Bronchus fibroblast of lung (primary cell): ENCODE results near the gene PZP. TPM values are rescaled to one million over a fixed set of nuclear protein-coding genes. Genes with fewer than 3 reads are reported as not detected.

Source experiments
- total RNA-seq: library from RNA; depleted of rRNA; stranded (reverse); fragments of >200 nt; gene quantifications from 2 replicates; pipeline ENCODE4 v1.2.3, GENCODE V29; 2015

PZP gene
- not detected in 2 replicates for total RNA-seq

GRCh38 chr12:9208229-9208628 lies at the start of gene PZP:
TSS of gene PZP (minus strand) at chr12:9208395. CDS start at chr12:9208341, 54 bp downstream.

DNA sequence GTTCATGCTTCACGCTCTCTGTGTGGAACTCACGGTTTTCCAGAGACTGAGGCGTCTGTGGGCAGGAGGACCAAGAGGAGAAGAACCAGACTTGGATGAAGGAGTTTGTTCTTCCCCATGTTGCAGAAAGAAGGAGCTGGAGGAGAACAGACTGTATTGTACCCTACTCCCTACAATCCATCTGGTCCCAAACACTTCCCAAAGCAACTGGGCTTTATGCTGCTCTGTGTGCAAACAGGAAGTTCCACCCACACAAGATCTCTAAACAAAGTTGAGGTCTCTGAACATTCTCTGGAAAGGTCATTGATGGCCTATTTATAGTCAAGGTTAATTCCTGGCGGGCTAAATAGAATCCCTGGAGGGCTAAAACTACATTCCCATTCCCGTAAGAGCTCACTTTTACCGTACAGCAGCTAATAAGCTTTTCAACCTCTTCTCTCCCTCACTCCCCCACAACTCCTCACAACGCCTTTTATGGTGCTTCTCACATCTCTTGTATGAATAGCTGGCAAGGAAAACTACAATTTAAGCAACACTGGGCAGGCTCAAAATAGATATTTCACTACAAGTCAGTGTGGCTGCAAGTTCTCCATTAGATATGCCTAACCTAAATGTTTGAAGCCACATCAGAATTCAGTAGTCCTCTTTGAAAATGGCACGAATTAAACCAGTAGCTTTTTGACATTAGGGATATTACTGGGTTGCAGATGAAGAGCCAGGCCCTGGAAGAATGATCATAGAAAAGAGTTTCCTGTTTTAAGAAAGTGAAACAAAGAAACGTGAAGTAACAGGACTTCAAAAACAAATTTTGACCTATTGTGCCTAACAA lies 92.2 kb downstream of the PZP start, which contains the start of gene A2M:
Gene A2M (minus strand): TSS at position 189 of the 829 bp plus-strand sequence. CDS start 70 bp downstream, at position 119.

Other genes with a start within 250 kb of the PZP start
- 0.45 and 1.7 TPM in 2 replicates for gene KLRG1, start 218.8 kb downstream of the PZP start, total RNA-seq
- 4.4 and 5.6 TPM in 2 replicates for gene A2M, start 92.5 kb downstream of the PZP start, total RNA-seq